Measurements from ENCODE around the gene HOXC5. TPM values are rescaled to one million over a fixed set of nuclear protein-coding genes. Genes with fewer than 3 reads are reported as not detected.

Gene HOXC5
- total RNA-seq, 1 donor from 2014 or later, result 0.50 TPM

DNA sequence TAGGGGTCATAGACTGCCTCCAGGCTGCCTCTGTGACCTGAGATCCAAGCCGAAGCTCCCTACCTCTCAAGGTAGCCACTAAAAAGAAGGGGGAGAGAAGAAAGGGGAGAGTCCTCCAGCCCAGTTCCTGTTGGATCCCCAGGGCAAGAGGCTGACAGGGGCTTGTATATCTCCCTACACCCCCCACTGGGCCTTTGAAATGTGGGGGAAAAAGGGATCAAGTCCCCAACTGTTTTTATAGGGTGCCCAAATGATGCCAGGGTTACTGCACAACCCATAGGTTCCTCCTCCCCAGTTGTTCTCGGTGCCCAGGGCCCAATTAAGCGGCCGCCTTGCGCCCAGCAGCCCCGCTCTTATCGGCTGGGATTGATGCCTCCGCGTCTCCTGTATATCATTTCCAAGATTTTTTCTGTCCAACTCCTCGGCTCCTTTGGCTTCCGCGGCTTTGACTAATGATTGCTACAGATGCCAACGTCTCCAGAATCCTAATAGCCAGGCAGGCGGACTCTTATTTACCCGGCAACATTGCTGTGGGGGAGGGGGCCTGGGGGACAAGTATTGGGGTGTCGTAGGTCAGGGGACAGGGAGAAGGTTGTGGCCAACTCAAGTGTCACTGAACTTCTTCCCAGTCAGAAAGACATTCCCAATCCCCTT is 13.1 kb downstream of the HOXC5 start:
- peaks cover 18% of the 10 kb centered on the region for H3K27me3 ChIP-seq (ENCODE audit: control insufficient read depth, insufficient read depth, low read length)
- TF ChIP-seq, protein P1, sequence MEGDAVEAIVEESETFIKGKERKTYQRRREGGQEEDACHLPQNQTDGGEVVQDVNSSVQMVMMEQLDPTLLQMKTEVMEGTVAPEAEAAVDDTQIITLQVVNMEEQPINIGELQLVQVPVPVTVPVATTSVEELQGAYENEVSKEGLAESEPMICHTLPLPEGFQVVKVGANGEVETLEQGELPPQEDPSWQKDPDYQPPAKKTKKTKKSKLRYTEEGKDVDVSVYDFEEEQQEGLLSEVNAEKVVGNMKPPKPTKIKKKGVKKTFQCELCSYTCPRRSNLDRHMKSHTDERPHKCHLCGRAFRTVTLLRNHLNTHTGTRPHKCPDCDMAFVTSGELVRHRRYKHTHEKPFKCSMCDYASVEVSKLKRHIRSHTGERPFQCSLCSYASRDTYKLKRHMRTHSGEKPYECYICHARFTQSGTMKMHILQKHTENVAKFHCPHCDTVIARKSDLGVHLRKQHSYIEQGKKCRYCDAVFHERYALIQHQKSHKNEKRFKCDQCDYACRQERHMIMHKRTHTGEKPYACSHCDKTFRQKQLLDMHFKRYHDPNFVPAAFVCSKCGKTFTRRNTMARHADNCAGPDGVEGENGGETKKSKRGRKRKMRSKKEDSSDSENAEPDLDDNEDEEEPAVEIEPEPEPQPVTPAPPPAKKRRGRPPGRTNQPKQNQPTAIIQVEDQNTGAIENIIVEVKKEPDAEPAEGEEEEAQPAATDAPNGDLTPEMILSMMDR (IDR thresholded peaks at IDR 0.05; ENCODE audit: insufficient read depth, low read length, poor library complexity, severe bottlenecking), result no peak
- no peaks in the 10 kb centered on the region for H3K36me3 ChIP-seq (ENCODE audit: control insufficient read depth, insufficient read depth, low read length)
- no peak for DNase-seq (ENCODE audit: low read depth)
- H3K4me3 ChIP-seq (ENCODE audit: low read depth, low read length), result no peak overlapping the region

DNA sequence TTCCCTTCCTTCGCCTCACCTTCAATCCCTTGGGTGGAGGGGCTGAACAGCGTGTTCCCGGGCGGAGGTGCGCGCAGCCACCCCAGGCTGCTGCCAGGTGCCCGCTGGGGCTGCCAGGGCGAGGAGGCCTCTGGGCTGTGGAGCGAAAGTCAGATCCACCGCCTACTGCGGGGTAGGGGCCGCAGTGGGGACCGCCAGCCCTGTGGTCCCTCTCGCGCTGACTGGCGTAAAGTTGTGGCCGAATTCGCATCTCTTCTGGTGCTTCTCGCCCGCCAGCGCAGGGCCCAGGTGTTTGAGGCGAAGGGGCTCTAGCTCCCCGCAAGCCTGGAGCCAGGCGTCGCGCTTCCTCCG is 13.9 kb downstream of the HOXC5 start:
- DNase-seq (ENCODE audit: low read depth), result no peak
- TF ChIP-seq, protein P1 (IDR thresholded peaks at IDR 0.05; ENCODE audit: insufficient read depth, low read length, poor library complexity, severe bottlenecking), result no peak
- Histone ChIP-seq H3K4me3 (ENCODE audit: low read depth, low read length) (no peak overlapping the region), H3K36me3 (ENCODE audit: control insufficient read depth, insufficient read depth, low read length) (no peaks in the 10 kb centered on the region), H3K27me3 (ENCODE audit: control insufficient read depth, insufficient read depth, low read length) (peaks cover 19% of the 10 kb centered on the region)

DNA sequence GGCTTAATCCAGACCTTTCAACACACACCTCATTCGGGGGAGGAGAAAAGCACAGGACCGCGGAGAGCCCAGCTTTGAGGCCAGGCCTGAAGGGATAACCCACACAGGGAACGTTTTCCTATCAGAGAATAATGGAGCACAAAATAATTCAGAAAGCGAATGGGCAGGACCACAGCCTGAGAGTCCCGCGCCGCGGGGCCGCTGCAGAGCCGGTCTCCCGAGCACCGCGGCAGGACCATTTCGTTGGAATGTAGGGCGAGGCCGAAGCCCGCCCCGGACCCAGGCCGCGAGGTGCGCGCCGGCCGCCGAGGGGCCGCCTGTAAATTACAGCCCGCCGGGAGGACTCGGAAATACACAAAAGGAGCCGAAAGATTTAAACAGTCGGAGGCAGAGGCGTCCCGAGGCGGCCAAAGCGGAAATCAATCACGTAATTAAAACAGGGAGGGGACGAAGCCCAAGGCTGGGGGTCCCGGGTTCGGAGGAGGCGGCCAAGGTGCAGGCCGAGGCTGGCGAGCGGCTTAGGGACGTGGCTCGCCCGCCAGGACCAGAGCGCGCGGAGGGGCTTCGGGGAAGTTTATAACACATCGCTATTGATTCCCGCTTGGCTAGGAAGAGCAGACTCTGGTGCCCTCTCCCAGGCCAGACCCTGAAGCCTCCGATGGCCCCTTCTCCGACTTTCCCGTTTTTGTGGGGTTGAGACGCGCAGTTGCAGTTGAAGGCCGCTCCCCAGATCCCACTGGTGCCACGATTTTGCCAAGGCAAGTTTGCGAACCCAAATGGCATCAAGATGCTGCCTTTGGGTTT is 14.5 kb downstream of the HOXC5 start:
- TF ChIP-seq, protein P1 (IDR thresholded peaks at IDR 0.05; ENCODE audit: insufficient read depth, low read length, poor library complexity, severe bottlenecking), result no peak
- Histone ChIP-seq H3K4me3 (ENCODE audit: low read depth, low read length) (no peak overlapping the region), H3K27me3 (ENCODE audit: control insufficient read depth, insufficient read depth, low read length) (peaks cover 19% of the 10 kb centered on the region), H3K36me3 (ENCODE audit: control insufficient read depth, insufficient read depth, low read length) (no peaks in the 10 kb centered on the region)
- no peak for DNase-seq (ENCODE audit: low read depth)

GRCh38 chr12:54047964-54048303 is 15.1 kb downstream of the HOXC5 start:
- H3K27me3 ChIP-seq (ENCODE audit: control insufficient read depth, insufficient read depth, low read length), result peaks cover 25% of the 10 kb centered on the region
- TF ChIP-seq, protein P1 (IDR thresholded peaks at IDR 0.05; ENCODE audit: insufficient read depth, low read length, poor library complexity, severe bottlenecking), result no peak
- DNase-seq (ENCODE audit: low read depth), result no peak
- no peak overlapping the region for H3K4me3 ChIP-seq (ENCODE audit: low read depth, low read length)
- H3K36me3 ChIP-seq (ENCODE audit: control insufficient read depth, insufficient read depth, low read length), result no peaks in the 10 kb centered on the region

DNA sequence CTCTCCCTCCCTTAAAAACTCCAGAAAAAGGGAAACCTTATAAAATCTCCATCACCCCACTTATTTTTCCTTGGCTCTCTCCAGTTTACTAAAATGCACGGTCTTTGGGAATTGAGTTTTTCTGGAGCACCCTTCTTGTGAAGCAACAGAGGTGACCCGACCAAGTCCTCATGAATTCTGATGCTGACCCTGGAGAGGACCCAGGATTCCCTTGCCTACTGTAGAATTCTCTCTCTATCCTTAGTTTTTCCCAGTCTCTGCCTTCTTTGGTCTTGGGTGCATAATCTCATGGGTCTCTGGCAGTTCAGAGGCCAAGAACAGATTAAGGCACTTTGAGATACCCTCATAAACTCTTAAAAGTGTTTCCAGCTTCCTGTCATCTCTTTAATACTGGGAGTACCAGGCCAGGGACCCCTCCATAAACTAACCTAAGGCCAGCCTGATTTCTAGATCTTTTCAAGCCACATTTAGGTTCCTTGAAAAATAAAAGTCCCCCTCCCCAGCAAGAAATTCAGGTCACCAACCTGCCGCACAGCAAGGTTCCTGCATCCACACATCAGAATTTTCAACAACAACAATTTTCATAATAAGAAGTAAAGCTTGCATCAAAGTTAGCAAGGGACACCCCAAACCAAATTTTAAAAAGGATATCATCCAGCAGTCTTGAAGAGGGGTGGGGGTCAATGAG is 15.7 kb downstream of the HOXC5 start:
- H3K4me3 ChIP-seq (ENCODE audit: low read depth, low read length), result no peak overlapping the region
- no peak for DNase-seq (ENCODE audit: low read depth)
- H3K27me3 ChIP-seq (ENCODE audit: control insufficient read depth, insufficient read depth, low read length), result peaks cover 30% of the 10 kb centered on the region
- no peaks in the 10 kb centered on the region for H3K36me3 ChIP-seq (ENCODE audit: control insufficient read depth, insufficient read depth, low read length)
- TF ChIP-seq, protein P1 (IDR thresholded peaks at IDR 0.05; ENCODE audit: insufficient read depth, low read length, poor library complexity, severe bottlenecking), result no peak
